Measurements from ENCODE around the gene MED13L. TPM values are rescaled to one million over a fixed set of nuclear protein-coding genes. Genes with fewer than 3 reads are reported as not detected.

MED13L gene
- polyA plus RNA-seq, 1 donor (not counting 4 experiments of a cell fraction or from before 2014, with no cell fraction given), result 31.7 TPM

DNA sequence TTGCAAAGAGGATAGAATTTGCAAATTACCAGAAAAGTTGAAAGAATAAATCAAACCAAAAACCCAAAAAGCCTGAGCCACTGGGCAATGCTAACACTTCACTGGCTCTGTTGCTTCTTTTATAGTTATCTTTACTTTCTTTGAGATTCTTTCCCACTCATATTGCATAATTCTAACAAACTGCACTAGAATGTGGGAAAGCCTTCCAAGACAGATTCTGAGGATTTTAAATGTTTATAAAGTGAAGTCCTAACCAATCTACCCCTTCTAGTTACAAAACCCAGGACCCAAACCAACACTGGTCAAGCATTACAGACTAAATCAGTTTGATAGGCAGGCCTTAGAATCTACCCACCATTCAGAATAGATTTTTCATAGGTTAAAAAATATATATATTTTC, 150.9 kb downstream of the MED13L start:
- no peaks in the 10 kb centered on the region for H3K27me3 ChIP-seq (ENCODE audit: control insufficient read depth, extremely low read depth, insufficient read depth, low read length)
- no peak for TF ChIP-seq EZH2 (IDR thresholded peaks at IDR 0.05; ENCODE audit: low read length)
- dilution Hi-C loops (cut with MboI; ENCODE audit: extremely low pct_ligation_motif_present, low sequenced_read_pairs), result no loop called here
- no peak overlapping the region for H2AFZ ChIP-seq (ENCODE audit: control insufficient read depth, low read length)
- H3K79me2 ChIP-seq (ENCODE audit: control insufficient read depth, insufficient read depth, low read length), result peaks cover 90% of the 10 kb centered on the region
- peak overlapping the region; percentile 72 for H3K4me2 ChIP-seq (ENCODE audit: control insufficient read depth, extremely low read depth, insufficient read depth, low read depth, low read length)
- H3K27ac ChIP-seq (ENCODE audit: control insufficient read depth, insufficient read depth, low read length), result no peak overlapping the region
- FAIRE-seq (no peak), DNase-seq (ENCODE audit: low read depth, low spot score) (no peak)
- no peak overlapping the region for H3K4me3 ChIP-seq (ENCODE audit: control insufficient read depth in 2 of 3, extremely low read depth in 1 of 3, insufficient read depth in 2 of 3, low read depth in 1 of 3, low read length in 3 of 3)
- H3K36me3 ChIP-seq (ENCODE audit: control insufficient read depth in 2 of 2, extremely low read depth in 1 of 2, insufficient read depth in 2 of 2, low read length in 2 of 2), result no peaks in the 10 kb centered on the region
- H4K20me1 ChIP-seq (ENCODE audit: control insufficient read depth, extremely low read depth, insufficient read depth, low read length), result peaks cover 19% of the 10 kb centered on the region
- peaks cover 32% of the 10 kb centered on the region for H3K4me1 ChIP-seq (ENCODE audit: control insufficient read depth, extremely low read depth, insufficient read depth, low read length)
- H3K9me1 ChIP-seq (ENCODE audit: control insufficient read depth, extremely low read depth, insufficient read depth, low read length), result no peaks in the 10 kb centered on the region
- no peaks in the 10 kb centered on the region for H3K9me3 ChIP-seq (ENCODE audit: control insufficient read depth, low read depth, low read length)
- no peak overlapping the region for H3K9ac ChIP-seq (ENCODE audit: control insufficient read depth, extremely low read depth, insufficient read depth, low read length)

DNA sequence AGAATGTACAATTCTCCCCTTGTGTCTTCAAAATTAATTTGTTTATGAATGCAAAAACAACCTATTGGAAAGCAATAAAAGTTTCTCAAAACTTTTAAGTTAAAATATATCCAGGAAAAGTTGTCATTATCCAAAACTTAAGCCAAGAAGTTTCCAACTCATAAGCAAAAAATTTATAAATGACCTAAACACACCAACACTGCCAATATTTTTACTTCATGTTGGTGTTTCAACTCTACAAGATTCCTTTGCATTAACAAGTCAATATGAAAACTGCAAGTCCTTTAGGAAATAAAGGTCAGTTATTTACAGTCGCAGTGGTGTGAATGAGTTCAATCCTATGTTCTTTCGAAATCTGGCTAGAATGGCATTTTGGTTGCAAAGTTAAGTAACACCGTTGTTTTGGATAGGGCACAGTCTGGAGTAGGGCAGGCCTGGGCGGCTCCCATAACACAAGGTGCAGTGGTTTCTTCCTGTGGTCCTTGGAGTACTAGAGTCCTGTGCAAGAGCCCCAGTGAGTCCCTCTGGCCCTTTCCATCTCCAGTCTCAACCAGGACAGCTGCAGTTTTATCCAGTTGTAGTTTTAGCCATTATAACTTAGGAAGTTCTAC, 151.4 kb downstream of the MED13L start:
- Histone ChIP-seq H3K36me3 (ENCODE audit: control insufficient read depth in 2 of 2, extremely low read depth in 1 of 2, insufficient read depth in 2 of 2, low read length in 2 of 2) (no peaks in the 10 kb centered on the region), H4K20me1 (ENCODE audit: control insufficient read depth, extremely low read depth, insufficient read depth, low read length) (peaks cover 17% of the 10 kb centered on the region), H2AFZ (ENCODE audit: control insufficient read depth, low read length) (no peak overlapping the region), H3K79me2 (ENCODE audit: control insufficient read depth, insufficient read depth, low read length) (peaks cover 90% of the 10 kb centered on the region), H3K27me3 (ENCODE audit: control insufficient read depth, extremely low read depth, insufficient read depth, low read length) (no peaks in the 10 kb centered on the region), H3K27ac (ENCODE audit: control insufficient read depth, insufficient read depth, low read length) (peak overlapping the region; percentile 10), H3K4me3 (ENCODE audit: control insufficient read depth in 2 of 3, extremely low read depth in 1 of 3, insufficient read depth in 2 of 3, low read depth in 1 of 3, low read length in 3 of 3) (no peak overlapping the region), H3K4me1 (ENCODE audit: control insufficient read depth, extremely low read depth, insufficient read depth, low read length) (peaks cover 36% of the 10 kb centered on the region), H3K4me2 (ENCODE audit: control insufficient read depth, extremely low read depth, insufficient read depth, low read depth, low read length) (peak overlapping the region; percentile 72), H3K9me1 (ENCODE audit: control insufficient read depth, extremely low read depth, insufficient read depth, low read length) (no peaks in the 10 kb centered on the region), H3K9me3 (ENCODE audit: control insufficient read depth, low read depth, low read length) (no peaks in the 10 kb centered on the region), H3K9ac (ENCODE audit: control insufficient read depth, extremely low read depth, insufficient read depth, low read length) (no peak overlapping the region)
- no peak for DNase-seq (ENCODE audit: low read depth, low spot score)
- dilution Hi-C loops (cut with MboI; ENCODE audit: extremely low pct_ligation_motif_present, low sequenced_read_pairs), result no loop called here
- FAIRE-seq, result peak; percentile 90
- no peak for TF ChIP-seq EZH2 (IDR thresholded peaks at IDR 0.05; ENCODE audit: low read length)
- TF ChIP-seq, protein P1, sequence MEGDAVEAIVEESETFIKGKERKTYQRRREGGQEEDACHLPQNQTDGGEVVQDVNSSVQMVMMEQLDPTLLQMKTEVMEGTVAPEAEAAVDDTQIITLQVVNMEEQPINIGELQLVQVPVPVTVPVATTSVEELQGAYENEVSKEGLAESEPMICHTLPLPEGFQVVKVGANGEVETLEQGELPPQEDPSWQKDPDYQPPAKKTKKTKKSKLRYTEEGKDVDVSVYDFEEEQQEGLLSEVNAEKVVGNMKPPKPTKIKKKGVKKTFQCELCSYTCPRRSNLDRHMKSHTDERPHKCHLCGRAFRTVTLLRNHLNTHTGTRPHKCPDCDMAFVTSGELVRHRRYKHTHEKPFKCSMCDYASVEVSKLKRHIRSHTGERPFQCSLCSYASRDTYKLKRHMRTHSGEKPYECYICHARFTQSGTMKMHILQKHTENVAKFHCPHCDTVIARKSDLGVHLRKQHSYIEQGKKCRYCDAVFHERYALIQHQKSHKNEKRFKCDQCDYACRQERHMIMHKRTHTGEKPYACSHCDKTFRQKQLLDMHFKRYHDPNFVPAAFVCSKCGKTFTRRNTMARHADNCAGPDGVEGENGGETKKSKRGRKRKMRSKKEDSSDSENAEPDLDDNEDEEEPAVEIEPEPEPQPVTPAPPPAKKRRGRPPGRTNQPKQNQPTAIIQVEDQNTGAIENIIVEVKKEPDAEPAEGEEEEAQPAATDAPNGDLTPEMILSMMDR (optimal IDR thresholded peaks at IDR 0.05 in 1 of 3, IDR thresholded peaks at IDR 0.05 in 1 of 3, conservative IDR thresholded peaks at IDR 0.05 in 1 of 3; ENCODE audit: extremely low read depth in 1 of 3, insufficient read depth in 2 of 3, low read length in 3 of 3), result no peak

DNA sequence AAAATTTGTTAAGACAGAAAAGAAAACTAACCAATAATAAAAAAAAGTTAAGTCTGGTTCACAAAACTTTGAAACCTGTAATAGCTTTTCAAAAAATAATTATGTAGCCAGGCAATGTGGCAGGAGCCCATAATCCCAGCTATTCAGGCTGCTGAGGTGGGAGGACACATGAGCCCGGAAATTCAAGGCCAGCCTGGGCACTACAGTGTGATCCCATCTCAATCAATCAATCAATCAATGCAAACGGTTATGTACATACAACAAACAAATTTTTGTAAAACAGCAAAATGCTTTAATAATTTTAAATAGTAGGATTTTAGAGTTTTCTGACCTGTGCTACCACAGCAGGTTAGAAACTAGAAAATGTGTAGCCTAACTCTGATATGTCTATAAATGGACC, 152.4 kb downstream of the MED13L start:
- no peak for TF ChIP-seq EZH2 (IDR thresholded peaks at IDR 0.05; ENCODE audit: low read length)
- TF ChIP-seq, protein P1 (optimal IDR thresholded peaks at IDR 0.05 in 1 of 3, IDR thresholded peaks at IDR 0.05 in 1 of 3, conservative IDR thresholded peaks at IDR 0.05 in 1 of 3; ENCODE audit: extremely low read depth in 1 of 3, insufficient read depth in 2 of 3, low read length in 3 of 3), result no peak
- Histone ChIP-seq H3K9me3 (ENCODE audit: control insufficient read depth, low read depth, low read length) (no peaks in the 10 kb centered on the region), H3K27me3 (ENCODE audit: control insufficient read depth, extremely low read depth, insufficient read depth, low read length) (no peaks in the 10 kb centered on the region), H3K36me3 (ENCODE audit: control insufficient read depth in 2 of 2, extremely low read depth in 1 of 2, insufficient read depth in 2 of 2, low read length in 2 of 2) (no peaks in the 10 kb centered on the region), H3K9ac (ENCODE audit: control insufficient read depth, extremely low read depth, insufficient read depth, low read length) (no peak overlapping the region), H3K4me1 (ENCODE audit: control insufficient read depth, extremely low read depth, insufficient read depth, low read length) (peaks cover 36% of the 10 kb centered on the region), H3K27ac (ENCODE audit: control insufficient read depth, insufficient read depth, low read length) (no peak overlapping the region), H3K79me2 (ENCODE audit: control insufficient read depth, insufficient read depth, low read length) (peaks cover 89% of the 10 kb centered on the region), H2AFZ (ENCODE audit: control insufficient read depth, low read length) (no peak overlapping the region), H3K4me2 (ENCODE audit: control insufficient read depth, extremely low read depth, insufficient read depth, low read depth, low read length) (no peak overlapping the region), H3K9me1 (ENCODE audit: control insufficient read depth, extremely low read depth, insufficient read depth, low read length) (no peaks in the 10 kb centered on the region), H4K20me1 (ENCODE audit: control insufficient read depth, extremely low read depth, insufficient read depth, low read length) (peaks cover 18% of the 10 kb centered on the region), H3K4me3 (ENCODE audit: control insufficient read depth in 2 of 3, extremely low read depth in 1 of 3, insufficient read depth in 2 of 3, low read depth in 1 of 3, low read length in 3 of 3) (no peak overlapping the region)
- FAIRE-seq, result no peak
- dilution Hi-C loops (cut with MboI; ENCODE audit: extremely low pct_ligation_motif_present, low sequenced_read_pairs), result no loop called here
- DNase-seq (ENCODE audit: low read depth, low spot score), result no peak

Data from keratinocyte (primary cell).